GM12892 (cell line): ENCODE measurements around the gene DST.

Experiments used
- DNase-seq: peaks from one replicate; pipeline ENCODE4 v3.0.0; 2011; ENCODE audit not compliant: insufficient read length
- FAIRE-seq: peaks from 2 replicates; lab custom pipeline; 2011; peaks lifted over from hg19 to GRCh38; lab: Jason Lieb, UNC
- POLR2A ChIP-seq: IDR thresholded peaks from 2 replicates; pipeline ENCODE4 v1.6.1; 2011; ENCODE audit warnings: low read depth, low read length, control low read depth
- POLR2AphosphoS5 ChIP-seq: IDR thresholded peaks from 2 replicates; pipeline ENCODE4 v1.6.1; 2011; ENCODE audit warnings: low read depth, low read length, control low read depth
- TAF1 ChIP-seq: IDR thresholded peaks from 2 replicates; pipeline ENCODE4 v1.6.1; 2011; ENCODE audit warnings: low read depth, mild to moderate bottlenecking, control low read depth, low read length, borderline replicate concordance

Gene DST

GRCh38 chr6:56480654-56481337, 161.9 kb downstream of the DST start:
- FAIRE-seq: no peak
- no peak for DNase-seq
- TF ChIP-seq POLR2A (no peak), POLR2AphosphoS5 (no peak), TAF1 (no peak)

GRCh38 chr6:56480246-56480645, 162.4 kb downstream of the DST start:
- TF ChIP-seq POLR2A (no peak), POLR2AphosphoS5 (no peak), TAF1 (no peak)
- DNase-seq: no peak
- no peak for FAIRE-seq

- FAIRE-seq: no peak
- no peak for DNase-seq
- TF ChIP-seq TAF1 (no peak), POLR2AphosphoS5 (no peak), POLR2A (no peak)
Measured at GRCh38 chr6:56479381-56479780, 163.3 kb downstream of the DST start.

- TF ChIP-seq POLR2A (no peak), TAF1 (no peak), POLR2AphosphoS5 (no peak)
- DNase-seq: no peak
- no peak for FAIRE-seq
Measured at GRCh38 chr6:56478202-56478601, 164.5 kb downstream of the DST start.

GRCh38 chr6:56477241-56477640, 165.4 kb downstream of the DST start:
- DNase-seq (no peak), FAIRE-seq (no peak)
- TF ChIP-seq TAF1 (no peak), POLR2AphosphoS5 (no peak), POLR2A (no peak)

- no peak for FAIRE-seq
- DNase-seq: no peak
- TF ChIP-seq POLR2A: no peak
- no peak for TF ChIP-seq POLR2AphosphoS5
- TF ChIP-seq TAF1: no peak
Measured at GRCh38 chr6:56475736-56476457, 166.8 kb downstream of the DST start.

GRCh38 chr6:56474532-56474931, 168.2 kb downstream of the DST start:
- DNase-seq: no peak
- TF ChIP-seq POLR2A (no peak), TAF1 (no peak), POLR2AphosphoS5 (no peak)
- FAIRE-seq: no peak

- FAIRE-seq (no peak), DNase-seq (no peak)
- TF ChIP-seq TAF1 (no peak), POLR2A (no peak), POLR2AphosphoS5 (no peak)
Measured at GRCh38 chr6:56463443-56463842, 179.2 kb downstream of the DST start.

- DNase-seq: no peak
- FAIRE-seq: no peak
- TF ChIP-seq TAF1 (no peak), POLR2A (no peak), POLR2AphosphoS5 (no peak)
Measured at GRCh38 chr6:56459030-56459805, 183.5 kb downstream of the DST start.

GRCh38 chr6:56458324-56458884, 184.3 kb downstream of the DST start:
- DNase-seq (no peak), FAIRE-seq (no peak)
- TF ChIP-seq TAF1 (no peak), POLR2A (no peak), POLR2AphosphoS5 (no peak)

- TF ChIP-seq TAF1 (no peak), POLR2AphosphoS5 (no peak), POLR2A (no peak)
- DNase-seq: no peak
- FAIRE-seq: no peak
Measured at GRCh38 chr6:56456785-56457184, 185.9 kb downstream of the DST start.
